ENCODE data around the gene CLRN2. TPM values are rescaled to one million over a fixed set of nuclear protein-coding genes. Genes with fewer than 3 reads are reported as not detected.
"Not testable (repeated sequence)": the region's sequence is repeated elsewhere in the genome, so short reads cannot be mapped to it uniquely, and the experiment has no call there.

CLRN2 gene
- total RNA-seq, 1 donor from 2014 or later, result not detected

- DNase-seq (ENCODE audit: low read depth in 2 of 2), result no peak
These were observed 12.2 kb upstream of the CLRN2 start for GRCh38 chr4:17502756-17503155.

- DNase-seq (ENCODE audit: low read depth in 2 of 2), result no peak
These were observed 10.9 kb upstream of the CLRN2 start for GRCh38 chr4:17504081-17504480.

GRCh38 chr4:17510582-17510981 is 4.4 kb upstream of the CLRN2 start:
- DNase-seq (ENCODE audit: low read depth in 2 of 2), result no peak

GRCh38 chr4:17511051-17511450 is 3.9 kb upstream of the CLRN2 start:
- peak; percentile 30 to 55 for DNase-seq (ENCODE audit: low read depth in 2 of 2)

- peak in 1 of 2 donors; percentile 54 for DNase-seq (ENCODE audit: low read depth in 2 of 2)
These were observed 3.4 kb upstream of the CLRN2 start for GRCh38 chr4:17511509-17511949.

GRCh38 chr4:17511950-17512795 is 2.8 kb upstream of the CLRN2 start, which contains the start of gene QDPR:
Gene QDPR, minus strand, starts transcription at chr4:17512090. Its CDS starts 36 bp downstream, at chr4:17512054.
- peak; percentile 43 to 80 for DNase-seq (ENCODE audit: low read depth in 2 of 2)

GRCh38 chr4:17512973-17513665 is 1.8 kb upstream of the CLRN2 start:
- no peak for DNase-seq (ENCODE audit: low read depth in 2 of 2)

- DNase-seq (ENCODE audit: low read depth in 2 of 2), result peak in 1 of 2 donors; percentile 5
These were observed 761 bp downstream of the CLRN2 start for GRCh38 chr4:17515445-17516407.

GRCh38 chr4:17516980-17517379 is 2.0 kb downstream of the CLRN2 start:
- no peak for DNase-seq (ENCODE audit: low read depth in 2 of 2)

- DNase-seq (ENCODE audit: low read depth in 2 of 2), result no peak
These were observed 2.7 kb downstream of the CLRN2 start for GRCh38 chr4:17517664-17518063.

- no peak for DNase-seq (ENCODE audit: low read depth in 2 of 2)
These were observed 6.6 kb downstream of the CLRN2 start for GRCh38 chr4:17521595-17521994.

GRCh38 chr4:17523662-17524061 is 8.7 kb downstream of the CLRN2 start:
- DNase-seq (ENCODE audit: low read depth in 2 of 2), result no peak

GRCh38 chr4:17526695-17527477 is 11.9 kb downstream of the CLRN2 start:
- no peak for DNase-seq (ENCODE audit: low read depth in 2 of 2)

GRCh38 chr4:17528551-17529165 is 13.7 kb downstream of the CLRN2 start:
- DNase-seq (ENCODE audit: low read depth in 2 of 2), result no peak

GRCh38 chr4:17531538-17532285 is 16.7 kb downstream of the CLRN2 start:
- DNase-seq (ENCODE audit: low read depth in 2 of 2), result no peak

- no peak for DNase-seq (ENCODE audit: low read depth in 2 of 2)
These were observed 19.7 kb downstream of the CLRN2 start for GRCh38 chr4:17534705-17535104.

- DNase-seq (ENCODE audit: low read depth in 2 of 2), result no peak
These were observed 20.3 kb downstream of the CLRN2 start for GRCh38 chr4:17535242-17535641.

GRCh38 chr4:17535906-17536305 is 20.9 kb downstream of the CLRN2 start:
- DNase-seq (ENCODE audit: low read depth in 2 of 2), result peak in 1 of 2 donors; percentile 11

- DNase-seq (ENCODE audit: low read depth in 2 of 2), result not testable (repeated sequence)
These were observed 22.1 kb downstream of the CLRN2 start for GRCh38 chr4:17537060-17537459.

Measured in dermis microvascular lymphatic vessel endothelial cell (primary cell).